Gastrocnemius medialis (tissue), 4 donors: ENCODE data around the gene ATM.

Experiments
- POLR2A ChIP-seq, 2 donors: fragments of 450-650 bp; IDR thresholded peaks; one replicate each; pipeline ENCODE4 v1.6.1; 2017; ENCODE audit warnings: antibody characterized with exemption in 2 of 2, mild to moderate bottlenecking in 2 of 2, moderate library complexity in 2 of 2
- TF ChIP-seq, protein P1 (sequence below), 5 experiments: fragments of 450-650 bp in 3 of 5; fragments of 200-600 bp in 2 of 5; sonication (generic) in 2 of 5; IDR thresholded peaks in 4 of 5; conservative IDR thresholded peaks in 1 of 5; 1 replicate in 4 of 5; 2 replicates in 1 of 5; pipeline ENCODE4 v1.5.1; 2016 to 2019; ENCODE audit warnings: antibody characterized with exemption in 5 of 5, mild to moderate bottlenecking in 3 of 5, moderate library complexity in 3 of 5

DNA sequence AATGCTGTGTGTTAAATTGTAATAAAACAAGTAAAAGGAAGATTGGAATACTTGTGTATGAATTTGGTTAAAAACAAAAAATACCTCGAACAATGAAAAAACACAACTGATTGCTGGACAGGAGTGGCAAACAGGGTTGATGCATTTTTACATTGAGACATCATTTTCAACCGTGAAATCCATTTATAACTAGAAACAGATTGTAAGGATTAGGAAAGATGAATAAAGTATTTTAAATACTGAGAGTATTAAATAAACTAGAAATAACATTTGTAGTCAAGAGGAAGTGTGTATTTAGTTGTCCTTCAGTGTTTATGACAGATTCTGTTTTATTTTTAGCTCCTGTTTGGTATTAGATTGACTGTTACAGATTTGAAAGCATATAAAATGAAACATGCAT, 5.4 kb downstream of the ATM start:
- TF ChIP-seq, protein P1, sequence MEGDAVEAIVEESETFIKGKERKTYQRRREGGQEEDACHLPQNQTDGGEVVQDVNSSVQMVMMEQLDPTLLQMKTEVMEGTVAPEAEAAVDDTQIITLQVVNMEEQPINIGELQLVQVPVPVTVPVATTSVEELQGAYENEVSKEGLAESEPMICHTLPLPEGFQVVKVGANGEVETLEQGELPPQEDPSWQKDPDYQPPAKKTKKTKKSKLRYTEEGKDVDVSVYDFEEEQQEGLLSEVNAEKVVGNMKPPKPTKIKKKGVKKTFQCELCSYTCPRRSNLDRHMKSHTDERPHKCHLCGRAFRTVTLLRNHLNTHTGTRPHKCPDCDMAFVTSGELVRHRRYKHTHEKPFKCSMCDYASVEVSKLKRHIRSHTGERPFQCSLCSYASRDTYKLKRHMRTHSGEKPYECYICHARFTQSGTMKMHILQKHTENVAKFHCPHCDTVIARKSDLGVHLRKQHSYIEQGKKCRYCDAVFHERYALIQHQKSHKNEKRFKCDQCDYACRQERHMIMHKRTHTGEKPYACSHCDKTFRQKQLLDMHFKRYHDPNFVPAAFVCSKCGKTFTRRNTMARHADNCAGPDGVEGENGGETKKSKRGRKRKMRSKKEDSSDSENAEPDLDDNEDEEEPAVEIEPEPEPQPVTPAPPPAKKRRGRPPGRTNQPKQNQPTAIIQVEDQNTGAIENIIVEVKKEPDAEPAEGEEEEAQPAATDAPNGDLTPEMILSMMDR (IDR thresholded peaks at IDR 0.05 in 4 of 5, conservative IDR thresholded peaks at IDR 0.05 in 1 of 5), result no peak
- no peak for TF ChIP-seq POLR2A (IDR thresholded peaks at IDR 0.05)
